Smooth muscle cell (in vitro differentiated cells): ENCODE data around the gene KCNAB2. TPM values are rescaled to one million over a fixed set of nuclear protein-coding genes. Genes with fewer than 3 reads are reported as not detected.

Source experiments
- DNase-seq: peaks from one replicate; lab custom pipeline; 2025; ENCODE audit not compliant: unreplicated experiment; lab: John Stamatoyannopoulos, UW
- H2AFZ ChIP-seq: fragments of 200-600 bp; sonication (generic); 2 replicates; pipeline ENCODE4 v1.6.0; 2016; ENCODE audit warnings: antibody characterized with exemption, low read depth, mild to moderate bottlenecking
- H3F3A ChIP-seq: fragments of 200-600 bp; sonication (generic); 2 replicates; pipeline ENCODE4 v1.6.0; 2017; ENCODE audit warnings: antibody characterized with exemption, low read depth
- H3K27ac ChIP-seq: fragments of 200-600 bp; sonication (generic); 2 replicates; pipeline ENCODE4 v1.5.1; 2016; ENCODE audit warnings: low read depth, mild to moderate bottlenecking
- H3K27me3 ChIP-seq: fragments of 200-600 bp; sonication (generic); 2 replicates; pipeline ENCODE4 v1.6.1; 2016; ENCODE audit warnings: low read depth, mild to moderate bottlenecking
- H3K36me3 ChIP-seq: fragments of 200-600 bp; sonication (generic); 2 replicates; pipeline ENCODE4 v1.5.1; 2016; ENCODE audit warnings: low read depth
- H3K4me1 ChIP-seq: fragments of 200-600 bp; sonication (generic); 2 replicates; pipeline ENCODE4 v1.5.1; 2016; ENCODE audit warnings: low read depth
- H3K4me2 ChIP-seq: fragments of 200-600 bp; sonication (generic); 2 replicates; pipeline ENCODE4 v1.6.0; 2016; ENCODE audit warnings: mild to moderate bottlenecking
- H3K4me3 ChIP-seq: fragments of 200-600 bp; sonication (generic); 2 replicates; pipeline ENCODE4 v1.5.1; 2016; ENCODE audit warnings: mild to moderate bottlenecking
- H3K79me2 ChIP-seq: fragments of 200-600 bp; sonication (generic); 2 replicates; pipeline ENCODE4 v1.6.0; 2016; ENCODE audit warnings: low read depth, mild to moderate bottlenecking
- H3K9ac ChIP-seq: fragments of 200-600 bp; sonication (generic); 2 replicates; pipeline ENCODE4 v1.6.0; 2016; ENCODE audit warnings: low read depth
- H3K9me3 ChIP-seq: fragments of 200-600 bp; sonication (generic); replicated peaks from 2 replicates; pipeline ENCODE4 v1.5.1; 2016; ENCODE audit warnings: low read depth
- H4K20me1 ChIP-seq: fragments of 200-600 bp; sonication (generic); 2 replicates; pipeline ENCODE4 v1.6.0; 2016; ENCODE audit warnings: low read depth
- CTCF ChIP-seq: fragments of 200-600 bp; sonication (generic); IDR thresholded peaks from 2 replicates; pipeline ENCODE4 v1.5.1; 2017; ENCODE audit warnings: borderline replicate concordance, mild to moderate bottlenecking, antibody characterized with exemption; ENCODE audit not compliant: insufficient read depth, poor library complexity, severe bottlenecking
- WGBS: methylation state at CpG from one replicate; pipeline ENCODE4 v1.1.7; 2016; ENCODE audit warnings: low lambda C conversion rate; 5-methylcytosine and 5-hydroxymethylcytosine counted together
- polyA plus RNA-seq: library from polyadenylated mRNA; unstranded; fragments of >200 nt; fragmentation: Nextera tagmentation; extraction: Ambion mirVana; gene quantifications from 2 replicates; pipeline ENCODE4 v1.2.1, GENCODE V29; 2016
- total RNA-seq: library from RNA; depleted of rRNA; stranded (reverse); fragments of >200 nt; gene quantifications from 2 replicates; pipeline ENCODE4 v1.2.3, GENCODE V29; 2014

KCNAB2 gene
- total and polyA plus RNA-seq, 2 experiments from 2014 or later, result 3.6 to 3.9 TPM

- Histone ChIP-seq H2AFZ (no peak overlapping the region), H3K79me2 (no peaks in the 10 kb centered on the region), H3K27ac (no peak overlapping the region), H3F3A (no peaks in the 10 kb centered on the region), H3K27me3 (no peaks in the 10 kb centered on the region), H3K9ac (no peak overlapping the region), H3K36me3 (no peaks in the 10 kb centered on the region), H4K20me1 (no peaks in the 10 kb centered on the region), H3K4me3 (no peak overlapping the region), H3K4me1 (peaks cover 15% of the 10 kb centered on the region), H3K9me3 (no peaks in the 10 kb centered on the region), H3K4me2 (no peak overlapping the region)
- TF ChIP-seq CTCF, result no peak
- no peak for DNase-seq
- 76% methylated on average over 14 of the region's 17 CpGs for WGBS
Observed at GRCh38 chr1:6000444-6001288, 45.0 kb upstream of the KCNAB2 start.

- H4K20me1 ChIP-seq, result no peaks in the 10 kb centered on the region
- no peak overlapping the region for H2AFZ ChIP-seq
- WGBS, result 91% methylated on average over 13 of the region's 13 CpGs
- H3K27ac ChIP-seq, result no peak overlapping the region
- no peak for DNase-seq
- no peak overlapping the region for H3K9ac ChIP-seq
- H3K27me3 ChIP-seq, result no peaks in the 10 kb centered on the region
- no peak for TF ChIP-seq CTCF
- H3K4me2 ChIP-seq, result no peak overlapping the region
- no peaks in the 10 kb centered on the region for H3K9me3 ChIP-seq
- H3K36me3 ChIP-seq, result no peaks in the 10 kb centered on the region
- peaks cover 15% of the 10 kb centered on the region for H3K4me1 ChIP-seq
- H3F3A ChIP-seq, result no peaks in the 10 kb centered on the region
- H3K4me3 ChIP-seq, result no peak overlapping the region
- H3K79me2 ChIP-seq, result no peaks in the 10 kb centered on the region
Observed at GRCh38 chr1:6001992-6002576, 43.6 kb upstream of the KCNAB2 start.

- Histone ChIP-seq H2AFZ (no peak overlapping the region), H3K36me3 (no peaks in the 10 kb centered on the region), H3K9ac (no peak overlapping the region), H3K79me2 (no peaks in the 10 kb centered on the region), H3F3A (no peaks in the 10 kb centered on the region), H3K4me1 (peaks cover 15% of the 10 kb centered on the region), H3K27ac (no peak overlapping the region), H3K4me3 (no peak overlapping the region), H4K20me1 (no peaks in the 10 kb centered on the region), H3K4me2 (no peak overlapping the region), H3K9me3 (no peaks in the 10 kb centered on the region), H3K27me3 (no peaks in the 10 kb centered on the region)
- 77% methylated on average over 31 of the region's 33 CpGs for WGBS
- no peak for DNase-seq
- TF ChIP-seq CTCF, result no peak
Observed at GRCh38 chr1:6002714-6003501, 42.8 kb upstream of the KCNAB2 start.
